Stimulated activated CD8-positive, alpha-beta memory T cell treated with anti-CD3 and anti-CD28 coated beads, Interleukin-4, amount 100 ng/mL, for 1 hour (primary cell): ENCODE data around the gene ARMC8.

Source experiments
- DNase-seq, 2 donors: peaks; one replicate each; pipeline ENCODE4 v3.0.0-alpha.2; 2020; ENCODE audit warnings: low read depth in 2 of 2, low spot score in 1 of 2

The ARMC8 gene

GRCh38 chr3:138303474-138303873 is 116.4 kb downstream of the ARMC8 start:
- no peak for DNase-seq

DNA sequence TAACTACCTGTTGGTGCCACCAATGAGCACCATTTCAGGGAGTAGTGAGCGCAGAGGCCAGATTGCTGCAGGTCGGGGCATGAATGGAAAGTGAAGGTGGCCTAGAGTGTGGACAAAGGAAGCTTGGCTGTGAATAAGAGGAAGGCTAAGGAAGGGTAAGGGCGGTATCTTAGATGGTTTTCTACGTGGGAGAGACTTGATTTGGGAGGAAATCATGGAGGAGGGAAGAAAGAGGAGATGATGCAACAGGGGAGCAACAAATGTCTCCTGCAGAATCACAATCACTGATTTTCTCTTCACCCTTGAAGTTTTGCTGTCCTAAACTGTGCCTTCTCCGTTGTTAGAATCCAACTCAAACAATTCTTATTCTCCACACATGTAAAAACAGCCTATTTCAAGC is 120.8 kb downstream of the ARMC8 start:
- DNase-seq, result no peak

DNA sequence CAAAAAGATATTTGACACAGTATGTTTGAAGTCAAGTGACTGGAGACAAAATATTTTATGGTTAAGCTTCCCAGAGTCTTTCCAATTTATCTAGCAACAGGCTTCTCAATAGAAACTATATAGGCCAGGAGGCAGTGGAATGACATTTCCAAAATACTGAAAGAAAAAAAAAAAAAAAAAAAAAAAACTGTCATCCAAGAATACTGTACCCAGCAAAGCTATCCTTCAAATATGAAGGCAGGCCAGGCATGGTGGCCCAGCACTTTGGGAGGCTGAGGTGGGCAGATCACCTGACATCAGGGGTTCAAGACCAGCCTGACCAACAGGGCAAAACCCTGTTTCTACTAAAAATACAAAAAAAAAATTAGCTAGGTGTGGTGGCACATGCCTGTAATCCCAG is 121.7 kb downstream of the ARMC8 start:
- DNase-seq, result no peak

GRCh38 chr3:138310494-138310893 is 123.4 kb downstream of the ARMC8 start:
- no peak for DNase-seq

GRCh38 chr3:138314751-138315150 is 127.7 kb downstream of the ARMC8 start:
- no peak for DNase-seq

GRCh38 chr3:138317687-138318086 is 130.6 kb downstream of the ARMC8 start:
- DNase-seq, result no peak

- DNase-seq, result no peak
These were observed 136.9 kb downstream of the ARMC8 start for GRCh38 chr3:138323971-138324370.

- no peak for DNase-seq
These were observed 138.9 kb downstream of the ARMC8 start for GRCh38 chr3:138325990-138326389.

DNA sequence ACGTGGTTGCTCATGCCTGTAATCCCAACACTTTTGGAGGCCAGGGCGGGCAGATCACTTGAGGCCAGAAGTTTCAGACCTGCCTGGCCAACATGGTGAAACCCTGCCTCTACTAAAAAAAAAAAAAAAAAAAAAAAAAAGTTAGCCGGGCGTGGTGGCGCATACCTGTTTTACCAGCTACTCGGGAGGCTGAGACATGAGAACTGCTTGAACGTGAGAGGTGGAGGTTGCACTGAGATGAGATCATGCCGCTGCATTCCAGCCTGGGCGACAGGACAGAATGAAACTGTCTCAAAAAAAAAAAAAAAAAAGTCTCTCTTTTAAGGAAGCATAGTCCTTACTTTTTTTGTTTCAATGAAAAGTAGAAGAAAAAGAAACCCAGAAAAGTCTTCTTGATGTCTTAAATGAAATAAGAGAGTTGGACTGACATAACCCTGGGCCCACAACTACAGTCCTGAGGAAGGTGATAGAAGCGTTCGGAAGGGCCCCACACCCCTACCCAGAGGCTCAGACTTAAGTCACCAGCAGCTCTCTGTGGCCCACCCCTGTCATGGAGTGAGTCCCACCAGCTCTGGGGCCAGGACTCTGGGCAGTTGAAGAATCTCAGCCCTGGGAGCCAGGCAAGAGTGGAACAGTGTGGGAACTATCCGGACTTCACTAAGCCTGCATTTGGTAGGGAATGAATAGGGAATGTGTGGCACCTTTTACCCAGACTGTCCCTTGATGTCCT is 139.9 kb downstream of the ARMC8 start:
- no peak for DNase-seq

GRCh38 chr3:138327831-138328230 is 140.7 kb downstream of the ARMC8 start:
- DNase-seq, result no peak

GRCh38 chr3:138328341-138328740 is 141.2 kb downstream of the ARMC8 start:
- DNase-seq, result no peak

- peak; percentile 80 to 81 for DNase-seq
These were observed 142.3 kb downstream of the ARMC8 start, which contains the start of gene NME9 for GRCh38 chr3:138329127-138329983. Gene NME9 (minus strand): TSS chr3:138329851. CDS start chr3:138329335, 516 bp downstream.

DNA sequence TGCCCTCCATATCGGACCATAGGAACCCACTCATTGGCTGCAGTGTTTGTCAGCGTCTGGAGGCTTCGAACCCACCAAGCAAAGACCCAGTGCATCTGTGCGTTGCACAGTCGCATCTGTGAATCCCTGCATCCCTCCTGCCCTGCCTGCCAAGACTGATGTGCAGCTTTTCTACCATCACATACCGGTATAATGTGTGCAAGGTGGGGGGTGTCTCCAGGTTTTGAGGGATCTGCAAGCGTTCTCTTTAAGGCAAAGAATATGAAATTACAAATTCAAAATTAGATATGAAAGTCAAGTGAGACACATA is 142.8 kb downstream of the ARMC8 start:
- no peak for DNase-seq

GRCh38 chr3:138331143-138331894 is 144.2 kb downstream of the ARMC8 start:
- DNase-seq, result no peak

DNA sequence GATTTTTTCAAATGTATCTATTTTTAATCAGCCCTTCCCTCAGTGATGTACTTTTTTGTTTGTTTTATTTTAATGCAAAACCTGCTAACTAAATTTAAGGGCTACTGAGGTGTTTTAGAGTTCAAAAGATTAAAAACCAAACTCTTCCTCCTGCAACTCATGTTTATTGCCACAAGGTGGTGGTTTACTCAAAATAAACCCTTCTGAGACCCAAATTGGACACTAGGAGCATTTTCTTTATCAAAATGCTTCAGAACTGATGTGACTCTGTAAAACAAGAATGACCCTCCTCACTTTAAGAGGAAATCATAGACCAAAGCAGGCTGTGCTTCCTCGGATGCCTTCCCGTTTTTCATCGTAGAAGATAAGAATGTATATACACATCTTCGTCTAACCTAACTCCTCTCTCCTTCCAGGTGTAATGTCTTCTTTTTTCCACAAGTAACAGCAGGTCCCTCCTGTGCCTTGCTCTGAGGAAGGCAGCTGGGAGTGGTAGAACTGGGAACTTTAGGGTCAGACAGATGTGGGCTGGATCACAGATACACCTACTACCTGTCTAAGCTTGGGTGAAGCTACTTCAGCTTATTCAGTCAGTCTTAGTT is 145.5 kb downstream of the ARMC8 start:
- no peak for DNase-seq

GRCh38 chr3:138334608-138335007 is 147.5 kb downstream of the ARMC8 start:
- DNase-seq, result no peak

DNA sequence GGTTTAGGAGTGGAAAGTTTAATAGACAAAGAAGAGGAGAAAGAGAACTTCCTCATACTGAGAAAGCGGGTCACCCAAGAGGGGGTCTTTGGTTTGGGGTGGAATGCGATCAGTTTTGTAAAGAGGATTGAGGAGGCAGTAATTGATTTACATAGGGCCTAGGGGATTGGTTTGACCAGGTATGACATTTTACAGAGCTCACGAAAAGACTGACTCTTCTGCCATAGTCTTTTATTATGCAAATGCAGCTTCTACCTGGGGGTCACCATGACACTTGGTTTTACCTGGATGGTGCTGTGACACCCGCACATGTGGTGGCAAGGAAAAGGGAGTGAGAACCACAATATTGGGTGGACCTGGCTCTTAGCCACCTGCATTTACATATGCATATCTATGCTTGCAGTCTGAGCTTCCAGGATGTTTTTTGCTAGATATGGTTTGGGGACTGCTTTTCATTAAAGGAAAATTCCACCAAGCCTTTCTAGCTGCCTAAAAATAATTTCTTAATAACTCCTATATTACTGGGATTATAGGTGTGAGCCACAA is 149.4 kb downstream of the ARMC8 start:
- no peak for DNase-seq

DNA sequence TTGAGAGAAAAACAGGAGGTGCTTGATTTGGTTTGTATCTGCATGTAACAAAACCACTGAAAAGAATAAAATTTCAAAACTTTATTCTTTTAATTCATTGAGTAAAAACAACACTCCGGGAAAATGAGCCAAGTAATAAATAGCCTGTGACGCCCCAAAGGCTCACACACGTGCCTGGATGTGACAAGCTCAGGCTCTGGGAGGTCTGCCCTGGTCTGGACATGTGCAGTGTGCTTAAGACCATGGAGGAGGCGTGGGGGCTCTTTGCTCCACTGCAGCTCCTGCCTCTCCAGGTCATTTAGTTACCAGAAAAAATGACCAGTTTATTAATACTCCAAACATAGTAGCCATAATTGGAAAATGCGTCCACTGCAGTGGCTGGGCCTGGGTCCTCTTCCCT is 151.1 kb downstream of the ARMC8 start:
- no peak for DNase-seq

GRCh38 chr3:138338811-138339210 is 151.7 kb downstream of the ARMC8 start:
- DNase-seq, result no peak

GRCh38 chr3:138340511-138340910 is 153.4 kb downstream of the ARMC8 start:
- DNase-seq, result no peak

- no peak for DNase-seq
These were observed 157.7 kb downstream of the ARMC8 start for GRCh38 chr3:138344754-138345153.
